H54 (cell line): ENCODE data around the gene WDR7.

Source experiments
- DNase-seq: peaks from one replicate; pipeline ENCODE4 v3.0.0; 2011; ENCODE audit warnings: low spot score, mixed read lengths; ENCODE audit not compliant: insufficient read length
- FAIRE-seq: peaks from 3 replicates; lab custom pipeline; 2011; peaks lifted over from hg19 to GRCh38; lab: Jason Lieb, UNC
- POLR2A ChIP-seq: IDR thresholded peaks from 2 replicates; pipeline ENCODE4 v1.6.1; 2011; ENCODE audit warnings: low read depth, mild to moderate bottlenecking, low read length

Gene WDR7

DNA sequence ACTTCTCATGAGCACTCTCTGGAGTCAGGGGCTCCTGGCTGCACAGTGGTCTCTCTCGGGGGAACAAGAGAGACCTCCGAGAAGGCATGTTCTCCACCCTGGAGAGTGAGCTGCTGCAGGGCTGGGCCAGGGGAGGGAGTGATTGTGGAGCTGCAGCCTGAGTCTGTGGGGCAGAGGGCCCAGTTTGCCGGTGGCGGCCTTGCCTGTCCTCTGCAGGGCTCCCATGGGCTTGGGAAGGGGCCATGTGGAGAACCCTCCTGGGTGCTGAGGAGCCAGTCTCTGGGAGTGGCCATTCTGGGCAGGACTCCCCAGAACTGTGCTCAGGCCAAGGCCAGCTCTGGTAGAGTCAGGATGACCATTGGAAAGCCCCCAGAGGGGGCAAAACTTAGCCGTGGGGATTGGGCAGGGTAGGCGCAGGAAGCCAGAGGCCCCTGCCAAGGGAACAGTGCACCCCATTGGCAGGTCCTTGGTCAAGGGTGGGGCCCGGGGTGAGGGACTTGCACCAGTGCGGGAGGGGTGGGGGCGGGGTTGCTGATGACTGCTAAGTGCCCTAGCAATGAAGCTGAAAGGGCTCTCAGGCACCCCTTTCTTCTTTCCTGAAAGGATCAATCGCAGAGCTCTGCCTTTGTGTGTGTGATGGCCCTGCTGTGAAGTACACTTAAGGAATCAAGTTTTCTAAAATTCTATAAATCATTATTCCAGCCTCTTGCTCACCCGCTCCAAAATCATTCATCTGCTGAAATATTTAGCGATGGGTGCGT, 426.0 kb downstream of the WDR7 start:
- no peak for DNase-seq
- no peak for FAIRE-seq
- no peak for TF ChIP-seq POLR2A

GRCh38 chr18:57077786-57078552, 426.8 kb downstream of the WDR7 start:
- FAIRE-seq (no peak), DNase-seq (no peak)
- TF ChIP-seq POLR2A = no peak

- no peak for DNase-seq
- TF ChIP-seq POLR2A = no peak
- no peak for FAIRE-seq
Observed at GRCh38 chr18:57078614-57079013, 427.5 kb downstream of the WDR7 start.

DNA sequence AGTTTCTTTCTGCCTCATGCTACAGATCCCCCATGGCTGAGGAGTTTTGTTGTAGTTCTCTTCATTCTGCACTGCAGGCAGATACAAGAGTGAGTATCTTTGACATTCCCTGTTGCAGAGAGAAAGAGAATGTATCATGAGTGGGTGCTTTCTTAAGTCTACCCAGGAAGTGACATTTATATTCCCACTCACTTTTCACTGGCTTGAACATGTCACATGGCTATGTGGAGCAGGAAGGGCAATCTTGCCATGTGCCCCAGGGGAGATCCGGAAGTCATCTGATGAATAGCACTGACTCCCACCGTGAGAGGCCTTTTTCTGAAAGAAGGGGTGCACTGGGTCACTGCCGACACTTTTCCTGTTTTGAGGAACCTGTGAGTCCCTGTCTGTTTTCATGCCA, 429.3 kb downstream of the WDR7 start:
- TF ChIP-seq POLR2A = no peak
- DNase-seq (no peak), FAIRE-seq (no peak)

DNA sequence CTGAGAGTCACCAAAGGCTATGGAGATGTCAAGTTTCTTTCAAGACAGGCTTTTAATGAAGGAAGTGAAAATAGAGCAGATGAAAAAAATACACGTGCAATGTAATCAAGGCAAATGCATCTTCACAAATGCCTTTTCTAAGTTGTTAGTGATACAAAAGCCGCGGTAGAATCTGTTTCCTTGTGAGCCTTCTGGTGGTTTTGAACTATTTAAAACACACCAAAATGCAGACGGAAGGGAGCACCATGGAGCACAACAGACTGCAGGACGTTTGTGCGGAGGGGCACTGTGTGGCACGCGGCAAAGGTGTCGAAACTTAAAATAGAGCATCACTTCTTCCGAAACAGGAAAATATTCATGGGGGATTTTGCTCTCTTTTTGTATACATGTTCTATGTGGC, 430.7 kb downstream of the WDR7 start:
- no peak for TF ChIP-seq POLR2A
- DNase-seq (no peak), FAIRE-seq (no peak)

DNA sequence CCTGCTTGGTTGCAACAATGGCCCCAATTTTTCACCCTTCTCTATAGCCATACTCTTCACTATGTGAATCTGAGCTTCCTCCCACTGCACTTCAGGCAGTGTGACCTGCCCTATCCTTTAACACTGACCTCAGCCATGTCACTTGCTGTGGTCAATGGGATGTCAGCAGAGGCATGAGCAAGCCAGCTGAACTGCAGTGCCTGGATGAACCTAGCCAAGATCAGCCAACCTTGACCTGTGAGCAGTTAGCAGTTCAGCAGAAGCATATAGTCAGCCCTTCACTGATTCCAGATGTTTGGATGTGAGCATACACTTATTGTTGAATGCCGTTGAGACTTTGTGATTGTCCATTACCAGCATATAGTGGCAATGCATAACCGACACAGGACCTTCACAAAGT, 432.3 kb downstream of the WDR7 start:
- TF ChIP-seq POLR2A = no peak
- DNase-seq = no peak
- no peak for FAIRE-seq

DNA sequence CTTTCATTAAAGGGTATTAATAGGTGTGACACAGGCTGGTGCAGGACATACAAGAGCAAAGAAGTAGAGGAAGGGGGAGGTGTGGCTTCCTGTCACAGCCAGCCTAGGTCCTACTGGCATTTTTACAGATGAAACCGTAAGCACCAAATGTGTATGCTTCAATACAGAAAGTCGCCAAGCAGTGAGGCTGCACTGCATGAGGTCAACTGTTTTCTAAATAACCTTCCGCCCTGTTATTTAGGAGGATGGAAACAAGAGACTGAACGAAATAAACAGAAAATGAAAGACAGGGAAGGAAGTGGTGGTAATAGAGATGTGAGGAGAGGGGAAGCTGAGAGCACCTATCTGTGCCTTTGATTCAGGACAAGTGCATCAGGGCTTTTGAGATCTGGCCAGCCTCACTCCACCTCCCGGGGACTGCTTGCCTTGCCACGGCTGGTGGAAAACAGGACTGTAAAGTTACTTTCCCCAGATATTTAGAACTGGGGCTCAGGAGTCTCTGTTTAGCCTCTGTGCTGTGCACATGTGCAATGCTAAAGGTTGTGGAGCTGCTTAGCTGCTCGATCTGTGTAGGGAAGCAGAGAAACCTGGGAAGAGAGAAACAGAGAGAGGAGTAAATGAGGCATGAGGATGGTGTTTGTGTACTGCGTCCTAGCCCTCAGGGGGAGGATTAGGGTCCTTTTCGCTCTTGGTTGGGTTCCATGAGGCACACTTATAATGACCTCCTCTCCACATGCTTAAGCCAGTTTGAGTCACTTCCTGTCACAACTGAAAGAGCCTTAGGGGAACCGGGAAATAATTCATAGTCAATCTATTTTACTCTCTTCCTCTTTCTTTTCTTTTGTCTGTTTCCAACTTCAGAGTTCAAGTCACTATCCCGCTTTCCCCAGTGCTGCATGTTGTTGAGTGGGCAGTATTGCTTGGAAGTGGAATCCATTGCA, 433.4 kb downstream of the WDR7 start:
- FAIRE-seq = no peak
- TF ChIP-seq POLR2A = no peak
- DNase-seq = no peak

- DNase-seq (no peak), FAIRE-seq (no peak)
- no peak for TF ChIP-seq POLR2A
Observed at GRCh38 chr18:57085371-57085770, 434.2 kb downstream of the WDR7 start.

- FAIRE-seq (no peak), DNase-seq (no peak)
- no peak for TF ChIP-seq POLR2A
Observed at GRCh38 chr18:57086163-57086562, 435.0 kb downstream of the WDR7 start.
